SK-N-MC (cell line): Measurements from ENCODE around the gene OR2B3.

Experiments used
- EZH2 ChIP-seq: fragments of 200-600 bp; sonication (generic); IDR thresholded peaks from one replicate; pipeline ENCODE4 v1.6.1; 2017; ENCODE audit warnings: antibody characterized with exemption
- POLR2AphosphoS5 ChIP-seq: IDR thresholded peaks from 2 replicates; pipeline ENCODE4 v1.6.1; 2012; ENCODE audit warnings: mild to moderate bottlenecking, low read depth, low read length, borderline replicate concordance

GRCh38 chr6:29045075-29045474 is 42.0 kb downstream of the OR2B3 start, which contains the start of gene OR2W1:
- no peak for TF ChIP-seq POLR2AphosphoS5
- TF ChIP-seq EZH2 = no peak
